ENCODE measurements around the gene DNAL1.

DNAL1 gene

DNA sequence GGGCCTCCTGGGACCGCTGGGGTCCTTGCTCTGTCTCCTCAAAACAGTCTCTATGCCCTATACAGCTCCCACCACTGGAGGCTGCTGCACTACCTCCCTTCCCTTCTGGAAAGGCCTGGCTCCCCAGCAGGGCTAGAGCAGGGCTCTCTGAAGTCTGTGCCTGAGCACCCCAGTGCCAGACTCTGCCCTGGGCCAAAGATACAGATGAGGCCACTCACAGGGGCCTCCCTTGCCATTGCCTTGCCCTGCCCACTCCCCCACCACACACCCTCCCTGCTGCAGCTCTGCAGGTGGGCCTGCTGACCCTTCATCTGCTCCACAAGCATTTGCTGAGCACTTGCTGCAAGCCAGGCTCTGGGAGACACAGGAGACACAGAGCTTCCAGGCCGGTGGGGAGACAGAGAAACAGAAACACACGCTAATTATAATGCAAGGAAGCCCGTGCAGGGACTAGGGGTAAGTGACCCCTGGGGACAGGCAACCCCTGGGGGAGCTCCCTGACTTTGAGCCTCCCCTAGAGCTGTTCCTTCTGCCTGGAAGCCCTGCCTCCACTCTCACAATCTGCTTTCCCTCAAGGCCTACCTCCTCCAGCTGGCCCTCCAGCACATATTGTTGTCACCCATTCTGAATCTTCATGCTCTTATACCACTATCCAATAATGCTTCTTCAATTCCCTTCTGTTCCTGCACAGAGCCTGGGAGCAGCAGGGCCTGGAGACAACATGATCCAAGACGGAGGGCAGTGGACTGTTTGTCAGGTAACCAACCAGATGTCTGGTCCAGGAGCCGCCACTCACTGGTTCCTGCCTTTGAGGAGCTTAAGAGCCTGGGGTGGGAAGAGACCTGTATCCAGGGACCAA is 102.0 kb downstream of the DNAL1 start:
- TF ChIP-seq, protein P1, sequence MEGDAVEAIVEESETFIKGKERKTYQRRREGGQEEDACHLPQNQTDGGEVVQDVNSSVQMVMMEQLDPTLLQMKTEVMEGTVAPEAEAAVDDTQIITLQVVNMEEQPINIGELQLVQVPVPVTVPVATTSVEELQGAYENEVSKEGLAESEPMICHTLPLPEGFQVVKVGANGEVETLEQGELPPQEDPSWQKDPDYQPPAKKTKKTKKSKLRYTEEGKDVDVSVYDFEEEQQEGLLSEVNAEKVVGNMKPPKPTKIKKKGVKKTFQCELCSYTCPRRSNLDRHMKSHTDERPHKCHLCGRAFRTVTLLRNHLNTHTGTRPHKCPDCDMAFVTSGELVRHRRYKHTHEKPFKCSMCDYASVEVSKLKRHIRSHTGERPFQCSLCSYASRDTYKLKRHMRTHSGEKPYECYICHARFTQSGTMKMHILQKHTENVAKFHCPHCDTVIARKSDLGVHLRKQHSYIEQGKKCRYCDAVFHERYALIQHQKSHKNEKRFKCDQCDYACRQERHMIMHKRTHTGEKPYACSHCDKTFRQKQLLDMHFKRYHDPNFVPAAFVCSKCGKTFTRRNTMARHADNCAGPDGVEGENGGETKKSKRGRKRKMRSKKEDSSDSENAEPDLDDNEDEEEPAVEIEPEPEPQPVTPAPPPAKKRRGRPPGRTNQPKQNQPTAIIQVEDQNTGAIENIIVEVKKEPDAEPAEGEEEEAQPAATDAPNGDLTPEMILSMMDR (IDR thresholded peaks at IDR 0.05; ENCODE audit: low read depth, low read length, missing control alignments), result no peak

DNA sequence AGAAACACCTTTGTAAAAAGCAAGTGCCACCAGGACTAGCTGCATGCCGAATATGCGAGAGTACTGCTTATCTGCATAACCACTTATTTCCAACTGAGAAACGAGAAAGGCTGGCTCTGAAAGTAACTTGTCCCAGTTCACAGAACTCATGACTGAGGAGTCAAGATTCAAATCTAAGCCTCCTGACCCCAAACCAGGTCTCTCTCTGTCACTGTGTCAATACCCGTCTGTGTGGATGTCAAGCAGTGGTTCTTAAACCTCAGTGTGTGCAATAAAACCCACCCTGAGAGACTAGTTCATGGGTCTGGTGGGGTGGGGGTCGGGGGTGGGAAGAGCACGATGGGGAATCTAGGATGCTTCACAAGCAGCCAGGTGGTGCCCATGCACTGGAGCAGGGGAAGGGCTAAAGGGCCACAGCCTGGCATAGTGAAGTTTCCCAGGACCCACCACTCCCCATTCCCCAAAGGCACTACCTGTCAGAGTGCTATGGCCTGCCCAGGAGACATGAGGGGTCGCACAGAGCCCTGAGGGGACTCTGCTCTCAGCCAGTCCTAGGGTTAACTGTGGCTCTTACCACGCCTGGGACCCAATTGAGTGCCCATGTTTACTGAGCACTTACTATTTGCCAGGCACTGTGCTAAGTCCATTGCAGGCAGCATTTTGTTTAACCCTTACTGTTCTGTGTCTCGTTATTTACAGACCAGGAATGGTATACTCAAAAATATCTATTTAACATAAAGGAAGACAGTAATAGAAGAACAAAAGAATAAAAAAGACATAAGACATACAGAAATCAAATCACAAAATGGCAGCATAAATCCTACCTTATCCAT is 102.8 kb downstream of the DNAL1 start:
- TF ChIP-seq, protein P1 (IDR thresholded peaks at IDR 0.05; ENCODE audit: low read depth, low read length, missing control alignments), result no peak

More for the DNA sequence above, 102.0 kb downstream of the DNAL1 start:
- no peak for DNase-seq (ENCODE audit: extremely low read depth, low read depth)
- no peak overlapping the region for H3K4me3 ChIP-seq (replicated peaks; ENCODE audit: low read depth, low read length)

DNA sequence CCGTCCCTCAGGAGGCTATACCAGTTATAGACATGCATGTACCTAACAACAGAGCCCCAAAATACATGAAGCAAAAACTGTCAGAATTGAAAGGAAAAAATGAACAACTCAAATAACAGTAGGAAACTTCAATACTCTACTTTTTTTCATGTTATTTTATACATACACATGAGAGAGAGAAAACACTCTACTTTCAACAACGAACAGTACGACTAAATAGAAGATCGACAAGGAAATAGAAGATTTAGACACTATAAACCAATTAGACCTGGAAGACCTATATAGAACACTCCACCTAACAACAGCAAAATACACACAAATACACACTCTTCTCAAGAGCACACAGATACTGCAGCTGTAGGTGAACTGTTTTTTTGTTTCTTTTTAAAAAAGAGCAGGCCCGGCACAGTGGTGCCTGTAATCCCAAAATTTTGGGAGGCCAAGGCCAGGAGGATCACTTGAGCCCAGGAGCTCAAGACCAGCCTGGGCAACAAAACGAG is 104.1 kb downstream of the DNAL1 start:
- no peak for DNase-seq (ENCODE audit: extremely low read depth, low read depth)
- TF ChIP-seq, protein P1 (IDR thresholded peaks at IDR 0.05; ENCODE audit: low read depth, low read length, missing control alignments), result no peak
- H3K4me3 ChIP-seq (replicated peaks; ENCODE audit: low read depth, low read length), result no peak overlapping the region

More for the DNA sequence above, 102.8 kb downstream of the DNAL1 start:
- no peak overlapping the region for H3K4me3 ChIP-seq (replicated peaks; ENCODE audit: low read depth, low read length)
- DNase-seq (ENCODE audit: extremely low read depth, low read depth), result no peak

DNA sequence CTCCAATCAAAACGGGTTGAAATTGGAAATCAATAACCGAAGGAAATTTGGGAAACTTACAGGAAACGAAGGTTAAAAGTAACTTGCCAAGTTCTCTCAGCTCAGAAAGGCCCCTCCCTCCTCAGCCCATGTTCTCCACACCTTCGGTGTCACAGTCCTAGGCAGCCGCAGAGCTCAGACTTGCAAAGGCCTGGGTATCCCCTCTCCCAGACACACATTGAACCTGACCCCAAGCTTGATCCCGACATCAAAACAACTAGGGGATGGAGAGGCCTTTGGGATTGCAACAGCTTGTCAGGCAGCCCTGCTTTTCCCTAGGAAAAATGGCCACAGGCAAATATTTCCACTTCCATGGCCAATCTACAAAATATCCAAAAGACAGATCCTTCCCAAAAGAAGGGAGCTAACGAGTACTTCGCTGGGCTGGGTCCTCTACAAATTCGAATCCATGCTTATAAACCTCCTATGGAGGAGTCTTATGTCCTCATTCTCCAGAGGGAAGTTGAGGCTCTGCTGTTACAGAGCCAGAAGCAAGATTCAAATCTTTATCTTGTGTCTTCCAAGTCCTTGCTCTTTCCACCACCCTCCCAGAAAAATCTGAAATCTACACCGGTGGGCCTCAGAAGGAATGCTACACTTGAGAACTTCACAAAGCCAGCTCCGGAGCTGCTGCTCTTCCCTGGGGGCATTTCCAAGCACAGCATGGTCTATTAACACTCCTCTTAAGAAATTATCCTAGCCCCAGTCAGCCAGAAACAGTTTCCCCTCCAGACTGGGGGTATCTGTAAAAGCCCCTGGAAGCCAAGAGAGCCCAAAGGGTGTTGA is 105.1 kb downstream of the DNAL1 start:
- no peak overlapping the region for H3K4me3 ChIP-seq (replicated peaks; ENCODE audit: low read depth, low read length)
- no peak for DNase-seq (ENCODE audit: extremely low read depth, low read depth)
- TF ChIP-seq, protein P1 (IDR thresholded peaks at IDR 0.05; ENCODE audit: low read depth, low read length, missing control alignments), result no peak

DNA sequence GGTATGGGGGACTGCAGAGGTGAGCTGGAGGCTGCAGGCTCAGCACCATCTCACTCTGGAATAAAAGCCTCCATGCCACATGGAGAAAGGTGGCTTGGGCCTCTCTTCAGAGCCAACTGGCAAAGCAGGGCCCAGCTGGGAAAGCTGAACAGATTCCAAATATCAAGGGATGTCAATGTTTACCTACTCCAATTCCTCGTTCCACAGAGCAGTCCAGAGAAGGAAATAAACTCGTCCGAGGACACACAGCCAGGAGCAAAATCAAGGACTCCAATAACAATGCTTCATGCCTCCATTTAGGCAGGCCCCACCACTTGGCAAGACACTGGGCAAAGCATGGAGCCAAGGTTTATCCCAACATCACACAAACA is 105.7 kb downstream of the DNAL1 start:
- no peak for DNase-seq (ENCODE audit: extremely low read depth, low read depth)

More for the DNA sequence above, 105.7 kb downstream of the DNAL1 start:
- no peak overlapping the region for H3K4me3 ChIP-seq (replicated peaks; ENCODE audit: low read depth, low read length)
- TF ChIP-seq, protein P1 (IDR thresholded peaks at IDR 0.05; ENCODE audit: low read depth, low read length, missing control alignments), result no peak
